BE2C (cell line): ENCODE measurements around the gene ADAMTSL3.
A peak's percentile ranks its signal among the peaks of the same experiment; 100 is the strongest.

Experiments used
- DNase-seq: peaks from one replicate; pipeline ENCODE4 v3.0.0-alpha.2; 2020
- H3K27me3 ChIP-seq: fragments of 250-450 bp; sonication (Bioruptor Pico); 2 replicates; pipeline ENCODE4 v1.5.1; 2020; ENCODE audit warnings: mild to moderate bottlenecking
- H3K36me3 ChIP-seq: fragments of 250-450 bp; sonication (Bioruptor Pico); 2 replicates; pipeline ENCODE4 v1.5.1; 2020; ENCODE audit warnings: mild to moderate bottlenecking
- H3K4me1 ChIP-seq: fragments of 250-450 bp; sonication (Bioruptor Pico); 2 replicates; pipeline ENCODE4 v1.5.1; 2020
- H3K4me3 ChIP-seq: 2 replicates; pipeline ENCODE4 v1.5.1; 2011; ENCODE audit warnings: low read depth, low read length
- H3K9me3 ChIP-seq: fragments of 250-450 bp; sonication (Bioruptor Pico); 2 replicates; pipeline ENCODE4 v1.5.1; 2020
- CTCF ChIP-seq: IDR thresholded peaks from 2 replicates; pipeline ENCODE4 v1.5.1; 2012; ENCODE audit warnings: mild to moderate bottlenecking, low read depth, low read length

ADAMTSL3 gene

GRCh38 chr15:83816124-83816883 lies 162.4 kb downstream of the ADAMTSL3 start:
- Histone ChIP-seq H3K4me1 (no peaks in the 10 kb centered on the region), H3K9me3 (no peaks in the 10 kb centered on the region), H3K36me3 (no peaks in the 10 kb centered on the region), H3K4me3 (no peak overlapping the region), H3K27me3 (no peaks in the 10 kb centered on the region)
- DNase-seq, result no peak
- TF ChIP-seq CTCF, result no peak

DNA sequence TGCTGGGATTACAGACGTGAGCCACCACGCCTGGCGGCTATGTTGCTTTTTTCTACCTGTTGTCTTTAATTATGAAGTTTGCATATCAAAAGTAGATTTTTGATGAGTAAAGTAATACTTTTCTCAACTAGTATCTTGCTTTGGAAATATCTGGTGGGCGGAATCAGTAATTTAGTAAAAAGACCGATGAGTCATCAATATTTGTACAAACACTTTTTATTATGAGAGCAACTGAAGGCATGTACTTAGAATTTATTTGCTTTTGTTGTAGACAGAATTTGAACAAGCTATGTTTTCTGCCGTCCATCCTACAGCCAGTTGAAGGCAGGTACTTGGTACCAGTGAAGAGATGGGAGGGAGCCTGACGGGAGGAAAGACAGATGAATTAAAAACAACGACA lies 164.7 kb downstream of the ADAMTSL3 start:
- H3K27me3 ChIP-seq, result no peaks in the 10 kb centered on the region
- no peaks in the 10 kb centered on the region for H3K4me1 ChIP-seq
- DNase-seq, result no peak
- H3K4me3 ChIP-seq, result no peak overlapping the region
- no peak for TF ChIP-seq CTCF
- no peaks in the 10 kb centered on the region for H3K36me3 ChIP-seq
- H3K9me3 ChIP-seq, result no peaks in the 10 kb centered on the region

DNA sequence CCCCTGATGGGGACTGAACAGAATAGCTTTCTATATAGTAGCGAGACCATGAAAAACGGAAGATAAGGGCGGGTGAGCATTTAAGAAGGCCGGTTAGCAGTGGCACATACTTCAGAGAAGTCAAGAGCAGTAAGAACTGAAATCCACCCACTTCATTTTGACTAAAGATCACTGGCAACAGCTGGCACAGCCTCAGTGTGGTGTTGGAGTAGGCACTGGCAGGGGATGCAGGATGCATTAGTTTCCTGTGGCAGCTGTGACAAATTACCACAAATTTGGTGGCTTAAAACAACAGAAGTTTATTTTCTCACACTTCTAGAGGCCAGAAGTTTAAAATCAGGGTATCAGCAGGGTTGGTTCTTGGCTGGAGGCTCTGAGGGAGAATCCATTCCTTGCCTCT lies 176.5 kb downstream of the ADAMTSL3 start:
- no peak for TF ChIP-seq CTCF
- peaks cover 1% of the 10 kb centered on the region; the same call in 1 of the 2 replicates for H3K27me3 ChIP-seq
- H3K9me3 ChIP-seq, result no peaks in the 10 kb centered on the region
- H3K4me3 ChIP-seq, result no peak overlapping the region
- no peak for DNase-seq
- no peaks in the 10 kb centered on the region for H3K36me3 ChIP-seq
- no peaks in the 10 kb centered on the region for H3K4me1 ChIP-seq

- DNase-seq, result no peak
- H3K4me3 ChIP-seq, result no peak overlapping the region
- no peaks in the 10 kb centered on the region for H3K4me1 ChIP-seq
- no peak for TF ChIP-seq CTCF
- H3K27me3 ChIP-seq, result peaks cover 3% of the 10 kb centered on the region; the same call in 1 of the 2 replicates
- H3K36me3 ChIP-seq, result no peaks in the 10 kb centered on the region
- no peaks in the 10 kb centered on the region for H3K9me3 ChIP-seq
These were observed 179.6 kb downstream of the ADAMTSL3 start for GRCh38 chr15:83833569-83833968.

DNA sequence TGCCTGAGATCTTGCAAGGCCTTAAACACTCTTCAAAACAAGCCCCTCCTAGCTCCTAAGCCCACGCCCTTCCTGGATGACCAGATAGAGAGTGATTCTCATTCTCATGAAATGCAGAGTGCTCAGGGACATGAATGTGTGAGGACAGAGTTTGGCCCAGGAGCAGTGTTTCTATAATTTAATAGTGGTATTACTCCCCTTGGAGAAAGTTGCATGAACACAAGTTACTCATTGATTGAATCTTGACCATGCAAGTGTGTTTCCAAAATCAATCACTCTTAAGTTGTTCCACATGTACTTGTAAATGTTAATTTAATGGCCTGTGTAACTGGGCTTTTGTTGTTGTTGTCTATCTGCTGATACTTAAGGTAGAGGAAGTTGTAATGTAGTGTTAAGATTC lies 181.6 kb downstream of the ADAMTSL3 start:
- DNase-seq, result no peak
- H3K9me3 ChIP-seq, result no peaks in the 10 kb centered on the region
- H3K4me1 ChIP-seq, result no peaks in the 10 kb centered on the region
- H3K36me3 ChIP-seq, result no peaks in the 10 kb centered on the region
- peaks cover 3% of the 10 kb centered on the region for H3K27me3 ChIP-seq
- TF ChIP-seq CTCF, result no peak
- H3K4me3 ChIP-seq, result no peak overlapping the region

GRCh38 chr15:83837945-83838571 lies 184.1 kb downstream of the ADAMTSL3 start:
- no peaks in the 10 kb centered on the region for H3K9me3 ChIP-seq
- peak; percentile 78 for TF ChIP-seq CTCF
- no peaks in the 10 kb centered on the region for H3K4me1 ChIP-seq
- H3K27me3 ChIP-seq, result peaks cover 3% of the 10 kb centered on the region
- H3K36me3 ChIP-seq, result no peaks in the 10 kb centered on the region
- DNase-seq, result peak; percentile 57
- H3K4me3 ChIP-seq, result no peak overlapping the region
